ENCODE measurements around the gene OR2A5.

GRCh38 chr7:144069511-144069910 lies 20.8 kb downstream of the OR2A5 start, which contains the start of gene OR2A25:
- TF ChIP-seq CBX3 (IDR thresholded peaks at IDR 0.05; ENCODE audit: low read depth): no peak
- TF ChIP-seq RAD21 (IDR thresholded peaks at IDR 0.05; ENCODE audit: low read depth): no peak
- no peak for TF ChIP-seq POLR2AphosphoS5 (IDR thresholded peaks at IDR 0.05; ENCODE audit: low read depth, low read length)
- TF ChIP-seq REST (IDR thresholded peaks at IDR 0.05; ENCODE audit: low read depth): no peak
- no peak for TF ChIP-seq EZH2 (IDR thresholded peaks at IDR 0.05)
- TF ChIP-seq, protein P1, sequence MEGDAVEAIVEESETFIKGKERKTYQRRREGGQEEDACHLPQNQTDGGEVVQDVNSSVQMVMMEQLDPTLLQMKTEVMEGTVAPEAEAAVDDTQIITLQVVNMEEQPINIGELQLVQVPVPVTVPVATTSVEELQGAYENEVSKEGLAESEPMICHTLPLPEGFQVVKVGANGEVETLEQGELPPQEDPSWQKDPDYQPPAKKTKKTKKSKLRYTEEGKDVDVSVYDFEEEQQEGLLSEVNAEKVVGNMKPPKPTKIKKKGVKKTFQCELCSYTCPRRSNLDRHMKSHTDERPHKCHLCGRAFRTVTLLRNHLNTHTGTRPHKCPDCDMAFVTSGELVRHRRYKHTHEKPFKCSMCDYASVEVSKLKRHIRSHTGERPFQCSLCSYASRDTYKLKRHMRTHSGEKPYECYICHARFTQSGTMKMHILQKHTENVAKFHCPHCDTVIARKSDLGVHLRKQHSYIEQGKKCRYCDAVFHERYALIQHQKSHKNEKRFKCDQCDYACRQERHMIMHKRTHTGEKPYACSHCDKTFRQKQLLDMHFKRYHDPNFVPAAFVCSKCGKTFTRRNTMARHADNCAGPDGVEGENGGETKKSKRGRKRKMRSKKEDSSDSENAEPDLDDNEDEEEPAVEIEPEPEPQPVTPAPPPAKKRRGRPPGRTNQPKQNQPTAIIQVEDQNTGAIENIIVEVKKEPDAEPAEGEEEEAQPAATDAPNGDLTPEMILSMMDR (IDR thresholded peaks at IDR 0.05 in 2 of 3, conservative IDR thresholded peaks at IDR 0.05 in 1 of 3; ENCODE audit: borderline replicate concordance in 1 of 3, insufficient read depth in 1 of 3, low read depth in 2 of 3, low read length in 2 of 3): no peak
- no peak for TF ChIP-seq ZBTB33 (IDR thresholded peaks at IDR 0.05; ENCODE audit: extremely low read depth, insufficient replicate concordance, low read length)
- no peak for TF ChIP-seq POLR2A (IDR thresholded peaks at IDR 0.05; ENCODE audit: borderline replicate concordance, extremely low read depth, insufficient read depth, insufficient read length)
- TF ChIP-seq SRF (IDR thresholded peaks at IDR 0.05; ENCODE audit: low read depth): no peak
- TF ChIP-seq EZH2phosphoT487 (IDR thresholded peaks at IDR 0.05; ENCODE audit: borderline replicate concordance): no peak
- TF ChIP-seq CEBPB (IDR thresholded peaks at IDR 0.05; ENCODE audit: low read depth): no peak

Measured in HCT116 (cell line).